ENCODE results near the gene KCNK7. TPM values are rescaled to one million over a fixed set of nuclear protein-coding genes. Genes with fewer than 3 reads are reported as not detected.
A peak's percentile ranks its signal among the peaks of the same experiment; 100 is the strongest.

Gene KCNK7
- total RNA-seq, 2 donors from 2014 or later: 0.39 TPM; not detected in 1

- no peak for TF ChIP-seq CTCF (IDR thresholded peaks at IDR 0.05)
- H3K36me3 ChIP-seq: peaks cover 48% of the 10 kb centered on the region
- H3K27ac ChIP-seq: no peak overlapping the region
- peaks cover 0 to 34% of the 10 kb centered on the region in 2 donors for H3K4me1 ChIP-seq
- no peak for DNase-seq (ENCODE audit: low spot score)
- no peaks in the 10 kb centered on the region for H3K9me3 ChIP-seq
- no peaks in the 10 kb centered on the region for H3K27me3 ChIP-seq
- no peak overlapping the region for H3K4me3 ChIP-seq
These were observed 14.8 kb downstream of the KCNK7 start for GRCh38 chr11:65580756-65581155.

GRCh38 chr11:65580031-65580692 lies 15.4 kb downstream of the KCNK7 start:
- H3K36me3 ChIP-seq: peaks cover 48% of the 10 kb centered on the region
- no peak for TF ChIP-seq CTCF (IDR thresholded peaks at IDR 0.05)
- no peaks in the 10 kb centered on the region for H3K27me3 ChIP-seq
- H3K9me3 ChIP-seq: no peaks in the 10 kb centered on the region
- H3K4me1 ChIP-seq: peaks cover 0 to 34% of the 10 kb centered on the region in 2 donors
- H3K4me3 ChIP-seq: no peak overlapping the region
- no peak overlapping the region for H3K27ac ChIP-seq
- DNase-seq (ENCODE audit: low spot score): no peak

GRCh38 chr11:65579291-65579690 lies 16.3 kb downstream of the KCNK7 start:
- Histone ChIP-seq H3K36me3 (peaks cover 48% of the 10 kb centered on the region), H3K4me1 (peaks cover 0 to 43% of the 10 kb centered on the region in 2 donors), H3K9me3 (no peaks in the 10 kb centered on the region), H3K27ac (no peak overlapping the region), H3K4me3 (no peak overlapping the region), H3K27me3 (no peaks in the 10 kb centered on the region)
- no peak for TF ChIP-seq CTCF (IDR thresholded peaks at IDR 0.05)
- no peak for DNase-seq (ENCODE audit: low spot score)

DNA sequence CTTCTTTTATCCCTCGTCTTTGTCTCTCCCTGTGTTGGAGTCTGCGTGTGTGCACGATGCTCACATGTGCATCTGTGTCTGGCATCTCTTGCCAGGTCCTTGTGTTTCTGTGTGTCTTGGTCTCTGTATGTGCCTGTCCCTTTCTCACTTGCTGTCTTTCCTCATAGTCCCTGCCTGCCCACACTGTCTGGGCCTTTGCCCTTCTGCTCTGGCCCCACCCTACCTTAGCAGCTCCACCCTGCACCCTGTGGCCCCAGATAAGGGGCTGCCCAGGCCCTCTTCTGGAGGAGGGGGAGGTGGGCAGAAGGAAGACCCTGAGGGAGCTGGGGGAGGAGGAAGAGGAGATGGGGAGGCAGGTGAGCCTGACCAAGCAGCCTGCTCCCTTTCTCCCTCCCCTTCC lies 16.9 kb downstream of the KCNK7 start:
- H3K4me3 ChIP-seq: no peak overlapping the region
- no peak for TF ChIP-seq CTCF (IDR thresholded peaks at IDR 0.05)
- H3K27ac ChIP-seq: no peak overlapping the region
- peaks cover 43% of the 10 kb centered on the region for H3K36me3 ChIP-seq
- DNase-seq (ENCODE audit: low spot score): no peak
- peaks cover 0 to 47% of the 10 kb centered on the region in 2 donors for H3K4me1 ChIP-seq
- H3K9me3 ChIP-seq: no peaks in the 10 kb centered on the region
- H3K27me3 ChIP-seq: no peaks in the 10 kb centered on the region

- H3K4me1 ChIP-seq: peaks cover 0 to 52% of the 10 kb centered on the region in 2 donors
- no peaks in the 10 kb centered on the region for H3K27me3 ChIP-seq
- TF ChIP-seq CTCF (IDR thresholded peaks at IDR 0.05): no peak
- no peaks in the 10 kb centered on the region for H3K9me3 ChIP-seq
- H3K4me3 ChIP-seq: peak overlapping the region in 1 of 2 donors; percentile 84
- DNase-seq (ENCODE audit: low spot score): no peak
- peak overlapping the region; percentile 94 to 97 for H3K27ac ChIP-seq
- peaks cover 38% of the 10 kb centered on the region for H3K36me3 ChIP-seq
These were observed 17.5 kb downstream of the KCNK7 start for GRCh38 chr11:65578134-65578533.

DNA sequence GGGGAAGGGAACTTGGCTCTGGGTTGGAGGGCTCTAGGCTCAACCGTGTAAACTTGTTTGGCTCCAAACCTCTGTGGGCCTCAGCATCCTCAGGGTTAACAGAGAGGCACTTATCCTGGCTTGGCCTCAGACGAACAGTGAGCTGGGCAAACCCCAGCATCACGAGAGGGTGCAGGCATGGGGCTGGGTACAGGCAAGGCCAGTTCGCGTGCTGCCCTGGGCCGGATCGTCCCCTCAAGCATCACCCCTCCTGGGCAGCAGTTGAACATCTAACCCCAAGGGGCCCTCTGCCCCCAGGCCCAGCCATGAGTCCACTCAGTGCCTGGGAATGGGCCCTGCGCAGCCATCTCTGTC lies 17.9 kb downstream of the KCNK7 start:
- Histone ChIP-seq H3K4me1 (peaks cover 0 to 56% of the 10 kb centered on the region in 2 donors), H3K27me3 (no peaks in the 10 kb centered on the region), H3K36me3 (peaks cover 36% of the 10 kb centered on the region), H3K4me3 (peak overlapping the region; percentile 66 to 84), H3K27ac (peak overlapping the region; percentile 94 to 97), H3K9me3 (no peaks in the 10 kb centered on the region)
- DNase-seq (ENCODE audit: low spot score): no peak
- TF ChIP-seq CTCF (IDR thresholded peaks at IDR 0.05): no peak

Data from right atrium auricular region (tissue), 2 donors.